K562 (cell line): ENCODE results near the gene SORT1. TPM values are rescaled to one million over a fixed set of nuclear protein-coding genes. Genes with fewer than 3 reads are reported as not detected.
A peak's percentile ranks its signal among the peaks of the same experiment; 100 is the strongest.

Experiments used
- CCAR2 ChIP-seq: fragments of 200-400 bp; formaldehyde crosslinking; IDR thresholded peaks from 2 replicates; pipeline ENCODE4 v1.6.1; 2017; ENCODE audit warnings: mild to moderate bottlenecking, low read depth, low read length
- DIDO1 ChIP-seq: fragments of 450-650 bp; IDR thresholded peaks from 2 replicates; pipeline ENCODE4 v1.6.1; 2016; ENCODE audit warnings: low read depth, missing biosample characterization, missing genetic modification characterization
- ELF4 ChIP-seq: fragments of 450-650 bp; formaldehyde crosslinking; IDR thresholded peaks from 2 replicates; pipeline ENCODE4 v1.4.0; 2022; ENCODE audit warnings: missing genetic modification characterization
- FOXP4 ChIP-seq: sonication (generic); formaldehyde crosslinking; IDR thresholded peaks from 2 replicates; pipeline ENCODE4 v1.8.0; 2022; ENCODE audit warnings: mild to moderate bottlenecking, missing genetic modification reagents, borderline replicate concordance
- GTF2E2 ChIP-seq: fragments of 200-800 bp; sonication (Bioruptor generic); IDR thresholded peaks from 2 replicates; pipeline ENCODE4 v1.6.1; 2016; ENCODE audit warnings: missing genetic modification characterization, missing compliant biosample characterization
- KHSRP ChIP-seq: fragments of 450-650 bp; IDR thresholded peaks from 2 replicates; pipeline ENCODE4 v1.6.1; 2017
- KLF1 ChIP-seq: fragments of 450-650 bp; IDR thresholded peaks from 2 replicates; pipeline ENCODE4 v1.6.1; 2016; ENCODE audit warnings: missing genetic modification characterization, missing compliant biosample characterization
- KLF13 ChIP-seq: fragments of 450-650 bp; IDR thresholded peaks from 2 replicates; pipeline ENCODE4 v1.6.1; 2016; ENCODE audit warnings: missing genetic modification characterization, low read depth, mild to moderate bottlenecking, missing compliant biosample characterization, moderate library complexity, borderline replicate concordance
- MCM7 ChIP-seq, 2 experiments: fragments of 450-650 bp; IDR thresholded peaks; 2 replicates each; pipeline ENCODE4 v1.6.1; 2016 to 2018
- RCOR1 ChIP-seq, 2 experiments: IDR thresholded peaks; 2 replicates each; pipeline ENCODE4 v1.6.1; 2012; ENCODE audit warnings: low read depth in 2 of 2, low read length in 2 of 2, borderline replicate concordance in 1 of 2, improper control_type of control experiment in 1 of 2
- SLC30A9 ChIP-seq: fragments of 250-450 bp; sonication (Bioruptor Pico); IDR thresholded peaks from 2 replicates; pipeline ENCODE4 v1.8.0; 2022; ENCODE audit warnings: mild to moderate bottlenecking, moderate library complexity
- SREBF1 ChIP-seq: fragments of 150-350 bp; IDR thresholded peaks from 2 replicates; pipeline ENCODE4 v1.6.1; 2014; ENCODE audit warnings: antibody characterized with exemption, low read depth, low read length, borderline replicate concordance
- TRIM24 ChIP-seq, 2 experiments: fragments of 450-650 bp; IDR thresholded peaks; 2 replicates each; pipeline ENCODE4 v1.6.1; 2016
- VEZF1 ChIP-seq: fragments of 200-800 bp; sonication (Bioruptor generic); IDR thresholded peaks from 2 replicates; pipeline ENCODE4 v1.6.1; 2017; ENCODE audit warnings: missing genetic modification characterization, missing compliant biosample characterization
- ZNF133 ChIP-seq: fragments of 250-450 bp; sonication (Bioruptor Pico); IDR thresholded peaks from 2 replicates; pipeline ENCODE4 v1.4.0; 2020; ENCODE audit warnings: mild to moderate bottlenecking
- ZNF445 ChIP-seq: fragments of 250-450 bp; sonication (Bioruptor Pico); IDR thresholded peaks from 2 replicates; pipeline ENCODE4 v1.4.0; 2020; ENCODE audit warnings: low read depth, mild to moderate bottlenecking, moderate library complexity
- ZNF696 ChIP-seq: fragments of 250-450 bp; sonication (Bioruptor Pico); conservative IDR thresholded peaks from 2 replicates; pipeline ENCODE4 v1.4.0; 2020; ENCODE audit warnings: mild to moderate bottlenecking, moderate library complexity
- polyA plus RNA-seq, 8 experiments: library from polyadenylated mRNA; depleted of rRNA in 4 of 8; stranded (reverse) in 5 of 8; unstranded in 3 of 8; fragments of >200 nt; fragmentation: Nextera tagmentation in 2 of 8; fragmentation: Illumina TruSeq in 1 of 8; extraction: Ambion mirVana in 2 of 8; extraction: Trizol in 1 of 8; gene quantifications; 2 replicates each; pipeline versions ENCODE4 v1.2.1 to v1.2.3, GENCODE V29; 2011 to 2014; ENCODE audit warnings: inconsistent platforms in 1 of 8, missing spikeins in 1 of 8
- total RNA-seq, 7 experiments: library from RNA; depleted of rRNA in 6 of 7; stranded (reverse); fragments of >200 nt in 6 of 7; fragmentation: Illumina TruSeq in 2 of 7; extraction: Trizol in 2 of 7; gene quantifications; 2 replicates each; pipeline versions ENCODE4 v1.2.1 to v1.2.3, GENCODE V29; 2011 to 2021; ENCODE audit warnings: low replicate concordance in 1 of 7
- TF ChIP-seq, protein P1 (sequence below), 3 experiments: IDR thresholded peaks in 2 of 3; conservative IDR thresholded peaks in 1 of 3; 2 replicates each; pipeline ENCODE4 v1.5.1; 2011 to 2012; ENCODE audit warnings: low read length in 3 of 3, mild to moderate bottlenecking in 3 of 3, control low read depth in 2 of 3, improper control_type of control experiment in 1 of 3, inconsistent platforms in 1 of 3, low read depth in 1 of 3, mixed read lengths in 1 of 3, moderate library complexity in 1 of 3; ENCODE audit not compliant: insufficient read depth in 2 of 3
- TF ChIP-seq, protein P2 (sequence below): fragments of 250-450 bp; sonication (Bioruptor Pico); IDR thresholded peaks from 2 replicates; pipeline ENCODE4 v1.5.1; 2021; ENCODE audit warnings: mild to moderate bottlenecking
- TF ChIP-seq, protein P3 (sequence below): fragments of 250-450 bp; sonication (Bioruptor Pico); IDR thresholded peaks from 2 replicates; pipeline ENCODE4 v1.9.0; 2021; ENCODE audit warnings: mild to moderate bottlenecking, inconsistent platforms

Gene SORT1
- total and polyA plus RNA-seq, 9 of the 15 experiments (the other 6 are each of a cell fraction or from before 2014, with no cell fraction given) = 27.4 to 112 (median 65.0) TPM

DNA sequence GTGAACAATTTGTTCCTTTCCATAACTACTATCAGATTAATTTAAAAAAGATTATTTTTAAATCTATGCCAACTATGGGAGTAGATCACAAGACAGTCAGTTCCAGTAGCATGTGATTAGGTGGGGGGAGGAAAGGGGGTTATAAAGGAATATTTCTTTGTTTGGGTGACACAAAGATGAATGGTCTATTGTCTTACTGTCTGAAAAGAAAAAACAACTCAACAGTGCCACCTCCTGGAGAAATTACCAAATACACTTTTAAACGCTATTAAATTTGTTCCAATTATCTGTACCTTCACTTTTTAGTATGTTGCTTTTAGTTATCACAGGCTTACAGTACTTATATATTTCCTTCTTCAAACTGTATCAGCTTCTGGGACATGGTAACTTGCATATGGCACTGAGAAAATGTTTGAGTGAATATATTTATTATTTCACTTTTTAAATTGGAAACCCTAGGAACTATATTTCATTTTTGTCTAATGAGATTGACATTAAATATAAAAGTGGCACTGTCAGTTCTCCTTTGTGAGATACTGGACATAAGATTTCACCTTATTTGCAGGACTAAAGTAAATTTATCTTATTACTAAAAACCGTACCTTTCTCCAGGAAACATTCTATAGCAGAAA is 1.7 kb upstream of the SORT1 start (continued):
- no peak for TF ChIP-seq ZNF696 (CRISPR knock-in tag)
- no peak for TF ChIP-seq DIDO1 (tag)
- TF ChIP-seq, protein P1, sequence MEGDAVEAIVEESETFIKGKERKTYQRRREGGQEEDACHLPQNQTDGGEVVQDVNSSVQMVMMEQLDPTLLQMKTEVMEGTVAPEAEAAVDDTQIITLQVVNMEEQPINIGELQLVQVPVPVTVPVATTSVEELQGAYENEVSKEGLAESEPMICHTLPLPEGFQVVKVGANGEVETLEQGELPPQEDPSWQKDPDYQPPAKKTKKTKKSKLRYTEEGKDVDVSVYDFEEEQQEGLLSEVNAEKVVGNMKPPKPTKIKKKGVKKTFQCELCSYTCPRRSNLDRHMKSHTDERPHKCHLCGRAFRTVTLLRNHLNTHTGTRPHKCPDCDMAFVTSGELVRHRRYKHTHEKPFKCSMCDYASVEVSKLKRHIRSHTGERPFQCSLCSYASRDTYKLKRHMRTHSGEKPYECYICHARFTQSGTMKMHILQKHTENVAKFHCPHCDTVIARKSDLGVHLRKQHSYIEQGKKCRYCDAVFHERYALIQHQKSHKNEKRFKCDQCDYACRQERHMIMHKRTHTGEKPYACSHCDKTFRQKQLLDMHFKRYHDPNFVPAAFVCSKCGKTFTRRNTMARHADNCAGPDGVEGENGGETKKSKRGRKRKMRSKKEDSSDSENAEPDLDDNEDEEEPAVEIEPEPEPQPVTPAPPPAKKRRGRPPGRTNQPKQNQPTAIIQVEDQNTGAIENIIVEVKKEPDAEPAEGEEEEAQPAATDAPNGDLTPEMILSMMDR (IDR thresholded peaks at IDR 0.05 in 2 of 3, conservative IDR thresholded peaks at IDR 0.05 in 1 of 3; ENCODE audit: insufficient read depth in 2 of 3, low read depth in 1 of 3, low read length in 3 of 3) = peak; percentile 61 to 93 (median 68); a peak in 5 of 6 replicates
- no peak for TF ChIP-seq FOXP4
- TF ChIP-seq CCAR2 = no peak
- TF ChIP-seq VEZF1 = peak; percentile 69
- TF ChIP-seq RCOR1 (IDR thresholded peaks at IDR 0.05; ENCODE audit: borderline replicate concordance in 1 of 2, low read depth in 2 of 2, low read length in 2 of 2) = no peak
- TF ChIP-seq TRIM24 (IDR thresholded peaks at IDR 0.05) = no peak
- 0 out of 2 replicates have a peak, but pooled peaks have one; percentile 28 for TF ChIP-seq GTF2E2 (tag)
- TF ChIP-seq ZNF133 (CRISPR knock-in tag) = no peak
- TF ChIP-seq MCM7 (IDR thresholded peaks at IDR 0.05) = no peak
- TF ChIP-seq, protein P2, sequence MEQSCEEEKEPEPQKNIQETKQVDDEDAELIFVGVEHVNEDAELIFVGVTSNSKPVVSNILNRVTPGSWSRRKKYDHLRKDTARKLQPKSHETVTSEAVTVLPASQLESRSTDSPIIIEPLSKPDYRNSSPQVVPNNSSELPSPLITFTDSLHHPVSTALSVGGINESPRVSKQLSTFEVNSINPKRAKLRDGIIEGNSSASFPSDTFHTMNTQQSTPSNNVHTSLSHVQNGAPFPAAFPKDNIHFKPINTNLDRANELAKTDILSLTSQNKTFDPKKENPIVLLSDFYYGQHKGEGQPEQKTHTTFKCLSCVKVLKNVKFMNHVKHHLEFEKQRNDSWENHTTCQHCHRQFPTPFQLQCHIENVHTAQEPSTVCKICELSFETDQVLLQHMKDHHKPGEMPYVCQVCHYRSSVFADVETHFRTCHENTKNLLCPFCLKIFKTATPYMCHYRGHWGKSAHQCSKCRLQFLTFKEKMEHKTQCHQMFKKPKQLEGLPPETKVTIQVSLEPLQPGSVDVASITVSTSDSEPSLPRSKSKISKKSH (CRISPR knock-in tag) = no peak
- TF ChIP-seq ELF4 (CRISPR knock-in tag) = no peak
- TF ChIP-seq ZNF445 (CRISPR knock-in tag) = no peak
- TF ChIP-seq KLF1 = no peak
- no peak for TF ChIP-seq KLF13 (tag)
- TF ChIP-seq KHSRP = no peak
- TF ChIP-seq, protein P3, sequence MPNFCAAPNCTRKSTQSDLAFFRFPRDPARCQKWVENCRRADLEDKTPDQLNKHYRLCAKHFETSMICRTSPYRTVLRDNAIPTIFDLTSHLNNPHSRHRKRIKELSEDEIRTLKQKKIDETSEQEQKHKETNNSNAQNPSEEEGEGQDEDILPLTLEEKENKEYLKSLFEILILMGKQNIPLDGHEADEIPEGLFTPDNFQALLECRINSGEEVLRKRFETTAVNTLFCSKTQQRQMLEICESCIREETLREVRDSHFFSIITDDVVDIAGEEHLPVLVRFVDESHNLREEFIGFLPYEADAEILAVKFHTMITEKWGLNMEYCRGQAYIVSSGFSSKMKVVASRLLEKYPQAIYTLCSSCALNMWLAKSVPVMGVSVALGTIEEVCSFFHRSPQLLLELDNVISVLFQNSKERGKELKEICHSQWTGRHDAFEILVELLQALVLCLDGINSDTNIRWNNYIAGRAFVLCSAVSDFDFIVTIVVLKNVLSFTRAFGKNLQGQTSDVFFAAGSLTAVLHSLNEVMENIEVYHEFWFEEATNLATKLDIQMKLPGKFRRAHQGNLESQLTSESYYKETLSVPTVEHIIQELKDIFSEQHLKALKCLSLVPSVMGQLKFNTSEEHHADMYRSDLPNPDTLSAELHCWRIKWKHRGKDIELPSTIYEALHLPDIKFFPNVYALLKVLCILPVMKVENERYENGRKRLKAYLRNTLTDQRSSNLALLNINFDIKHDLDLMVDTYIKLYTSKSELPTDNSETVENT (CRISPR knock-in tag) = no peak
- TF ChIP-seq SLC30A9 = no peak
- no peak for TF ChIP-seq SREBF1
